Endodermal cell (in vitro differentiated cells): ENCODE results near the gene BSN. TPM values are rescaled to one million over a fixed set of nuclear protein-coding genes. Genes with fewer than 3 reads are reported as not detected.

Source experiments
- DNase-seq: peaks from one replicate; pipeline ENCODE4 v3.0.0-alpha.2; 2017
- H3K27ac ChIP-seq: 2 replicates; pipeline ENCODE4 v1.5.1; 2013; ENCODE audit warnings: mild to moderate bottlenecking, low read depth, low read length, moderate library complexity
- H3K27me3 ChIP-seq: 2 replicates; pipeline ENCODE4 v1.6.1; 2013; ENCODE audit warnings: mild to moderate bottlenecking, low read length, moderate library complexity; ENCODE audit not compliant: insufficient read depth, control insufficient read depth, poor library complexity, severe bottlenecking
- H3K36me3 ChIP-seq: 2 replicates; pipeline ENCODE4 v1.7.0; 2013; ENCODE audit warnings: mild to moderate bottlenecking, low read length, moderate library complexity; ENCODE audit not compliant: control insufficient read depth, insufficient read depth
- H3K4me1 ChIP-seq: one replicate; pipeline ENCODE4 v1.7.0; 2013; ENCODE audit warnings: low read length; ENCODE audit not compliant: control insufficient read depth, insufficient read depth
- H3K4me3 ChIP-seq: 2 replicates; pipeline ENCODE4 v1.5.1; 2013; ENCODE audit warnings: mild to moderate bottlenecking, low read length, moderate library complexity
- H3K9ac ChIP-seq: 2 replicates; pipeline ENCODE4 v1.6.1; 2013; ENCODE audit warnings: mild to moderate bottlenecking, low read length, moderate library complexity; ENCODE audit not compliant: poor library complexity, severe bottlenecking; ENCODE audit errors: extremely low read depth
- H3K9me3 ChIP-seq: 2 replicates; pipeline ENCODE4 v1.6.1; 2013; ENCODE audit warnings: mild to moderate bottlenecking, low read length, moderate library complexity; ENCODE audit not compliant: control insufficient read depth
- H3K27ac Mint-ChIP-seq: 2 replicates; pipeline ENCODE4 v1.8.0; 2020; ENCODE audit warnings: mixed read lengths
- H3K27me3 Mint-ChIP-seq: 2 replicates; pipeline ENCODE4 v1.8.0; 2021; ENCODE audit warnings: mild to moderate bottlenecking, mixed read lengths; ENCODE audit not compliant: insufficient read depth
- H3K36me3 Mint-ChIP-seq: 2 replicates; pipeline ENCODE4 v1.8.0; 2020; ENCODE audit warnings: low read depth, mixed read lengths
- H3K4me1 Mint-ChIP-seq: 2 replicates; pipeline ENCODE4 v1.8.0; 2020; ENCODE audit warnings: mixed read lengths
- H3K4me3 Mint-ChIP-seq: 2 replicates; pipeline ENCODE4 v1.8.0; 2020; ENCODE audit warnings: mild to moderate bottlenecking, moderate library complexity, mixed read lengths
- H3K9me3 Mint-ChIP-seq: 2 replicates; pipeline ENCODE4 v1.8.0; 2020; ENCODE audit warnings: mild to moderate bottlenecking, mixed read lengths
- WGBS, 2 experiments: methylation state at CpG; one replicate each; pipeline versions ENCODE4 v1.1.5 to v1.1.7; 2013; ENCODE audit warnings: missing lambda C conversion rate in 2 of 2, mixed read lengths in 1 of 2; ENCODE audit not compliant: insufficient coverage in 1 of 2, insufficient read length in 1 of 2; 5-methylcytosine and 5-hydroxymethylcytosine counted together
- total RNA-seq, 2 donors: library from RNA; stranded (reverse); fragmentation: NEBNext Ultra II Directional in 1 of 2; extraction: Animal tissue kit (Norgen Biotek cat#: 25700) in 1 of 2; gene quantifications; 2 replicates in 1 of 2; 3 replicates in 1 of 2; pipeline ENCODE4 v1.2.1, GENCODE V29; 2021
- TF ChIP-seq, protein P1 (sequence below): fragments of 200-600 bp; sonication (generic); conservative IDR thresholded peaks from 2 replicates; pipeline ENCODE4 v1.5.0; 2021; ENCODE audit warnings: antibody characterized with exemption, mild to moderate bottlenecking

BSN gene
- total RNA-seq, 2 donors from 2014 or later: 2.4 to 2.5 TPM

GRCh38 chr3:49642708-49643145 lies 88.5 kb downstream of the BSN start:
- Mint-ChIP-seq H3K4me3 (no peak overlapping the region), H3K4me1 (no peaks in the 10 kb centered on the region), H3K36me3 (no peaks in the 10 kb centered on the region), H3K9me3 (no peaks in the 10 kb centered on the region), H3K27me3 (no peaks in the 10 kb centered on the region), H3K27ac (no peak overlapping the region)
- Histone ChIP-seq H3K9ac (no peak overlapping the region), H3K36me3 (no peaks in the 10 kb centered on the region), H3K27ac (no peak overlapping the region), H3K4me3 (no peak overlapping the region), H3K9me3 (no peaks in the 10 kb centered on the region), H3K27me3 (no peaks in the 10 kb centered on the region), H3K4me1 (no peaks in the 10 kb centered on the region)
- DNase-seq: no peak
- WGBS, 2 experiments: 89 to 90% methylated on average over 7 to 9 of the region's 9 CpGs
- TF ChIP-seq, protein P1, sequence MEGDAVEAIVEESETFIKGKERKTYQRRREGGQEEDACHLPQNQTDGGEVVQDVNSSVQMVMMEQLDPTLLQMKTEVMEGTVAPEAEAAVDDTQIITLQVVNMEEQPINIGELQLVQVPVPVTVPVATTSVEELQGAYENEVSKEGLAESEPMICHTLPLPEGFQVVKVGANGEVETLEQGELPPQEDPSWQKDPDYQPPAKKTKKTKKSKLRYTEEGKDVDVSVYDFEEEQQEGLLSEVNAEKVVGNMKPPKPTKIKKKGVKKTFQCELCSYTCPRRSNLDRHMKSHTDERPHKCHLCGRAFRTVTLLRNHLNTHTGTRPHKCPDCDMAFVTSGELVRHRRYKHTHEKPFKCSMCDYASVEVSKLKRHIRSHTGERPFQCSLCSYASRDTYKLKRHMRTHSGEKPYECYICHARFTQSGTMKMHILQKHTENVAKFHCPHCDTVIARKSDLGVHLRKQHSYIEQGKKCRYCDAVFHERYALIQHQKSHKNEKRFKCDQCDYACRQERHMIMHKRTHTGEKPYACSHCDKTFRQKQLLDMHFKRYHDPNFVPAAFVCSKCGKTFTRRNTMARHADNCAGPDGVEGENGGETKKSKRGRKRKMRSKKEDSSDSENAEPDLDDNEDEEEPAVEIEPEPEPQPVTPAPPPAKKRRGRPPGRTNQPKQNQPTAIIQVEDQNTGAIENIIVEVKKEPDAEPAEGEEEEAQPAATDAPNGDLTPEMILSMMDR: no peak

DNA sequence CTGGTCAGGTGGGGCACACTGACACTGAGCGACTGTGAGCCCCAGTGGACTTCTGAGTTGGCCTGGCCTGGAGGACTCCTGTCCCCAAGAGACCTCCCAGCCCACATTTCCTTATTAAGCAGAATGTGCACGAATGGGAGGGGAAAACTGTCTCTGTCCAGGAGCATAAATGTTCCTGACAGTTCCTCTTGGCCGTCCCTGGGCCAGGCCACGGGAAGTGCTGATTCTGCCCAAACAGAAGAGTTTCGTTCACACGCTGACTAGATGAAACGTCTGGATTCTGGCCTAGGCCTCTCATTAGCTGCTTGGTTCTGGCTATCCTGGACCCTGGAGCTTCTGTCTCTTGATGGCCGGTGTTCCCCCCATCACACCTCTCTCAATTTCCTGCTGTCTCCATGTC lies 90.4 kb downstream of the BSN start:
- no peaks in the 10 kb centered on the region for H3K4me1 Mint-ChIP-seq
- no peak overlapping the region for H3K9ac ChIP-seq
- no peak overlapping the region for H3K27ac Mint-ChIP-seq
- H3K9me3 Mint-ChIP-seq: no peaks in the 10 kb centered on the region
- no peaks in the 10 kb centered on the region for H3K36me3 ChIP-seq
- H3K4me3 ChIP-seq: no peak overlapping the region
- no peak overlapping the region for H3K4me3 Mint-ChIP-seq
- H3K27me3 Mint-ChIP-seq: no peaks in the 10 kb centered on the region
- H3K9me3 ChIP-seq: no peaks in the 10 kb centered on the region
- H3K27ac ChIP-seq: no peak overlapping the region
- WGBS, 2 experiments: 84 to 92% methylated on average over 7 to 8 of the region's 8 CpGs
- H3K36me3 Mint-ChIP-seq: no peaks in the 10 kb centered on the region
- no peaks in the 10 kb centered on the region for H3K4me1 ChIP-seq
- DNase-seq: no peak
- TF ChIP-seq, protein P1: no peak
- no peaks in the 10 kb centered on the region for H3K27me3 ChIP-seq

DNA sequence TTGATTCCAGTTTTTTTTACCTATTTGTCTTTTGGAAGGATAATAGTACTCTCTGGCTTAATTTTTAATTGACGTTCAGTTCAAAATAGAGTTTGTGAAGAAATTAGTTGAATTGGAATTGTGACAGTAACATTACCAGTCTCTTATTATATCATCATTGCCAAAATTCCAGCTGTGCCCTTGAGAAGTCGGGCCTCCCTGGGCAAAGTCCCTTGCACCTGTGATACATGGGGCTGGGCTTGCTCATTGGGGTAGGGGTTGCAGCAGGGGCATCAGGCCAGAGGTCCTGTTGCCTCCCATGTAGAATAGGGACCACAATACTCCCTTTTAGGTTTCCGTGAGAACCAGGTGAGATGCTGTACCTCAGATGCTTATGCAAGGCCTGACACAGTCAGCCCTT lies 92.0 kb downstream of the BSN start:
- WGBS, 2 experiments: 91 to 92% methylated on average over 1 to 3 of the region's 3 CpGs

More for the DNA sequence above, 92.0 kb downstream of the BSN start:
- DNase-seq: no peak
- Histone ChIP-seq H3K9ac (no peak overlapping the region), H3K27me3 (no peaks in the 10 kb centered on the region), H3K4me1 (no peaks in the 10 kb centered on the region), H3K36me3 (no peaks in the 10 kb centered on the region), H3K9me3 (no peaks in the 10 kb centered on the region), H3K27ac (no peak overlapping the region), H3K4me3 (no peak overlapping the region)
- Mint-ChIP-seq H3K27ac (no peak overlapping the region), H3K9me3 (no peaks in the 10 kb centered on the region), H3K4me3 (no peak overlapping the region), H3K4me1 (no peaks in the 10 kb centered on the region), H3K36me3 (no peaks in the 10 kb centered on the region), H3K27me3 (no peaks in the 10 kb centered on the region)
- TF ChIP-seq, protein P1: no peak
